Spleen (tissue), 7 donors: Measurements from ENCODE around the gene EIF2AK3.

Experiments
- CTCF ChIP-seq, 11 experiments: fragments of 200-600 bp in 7 of 11; fragments of 450-650 bp in 4 of 11; sonication (generic) in 4 of 11; IDR thresholded peaks in 8 of 11; conservative IDR thresholded peaks in 3 of 11; 1 replicate in 7 of 11; 2 replicates in 4 of 11; pipeline versions ENCODE4 v1.4.0 to v1.8.0; 2016 to 2021; ENCODE audit warnings: antibody characterized with exemption in 11 of 11, inconsistent platforms in 4 of 11, mild to moderate bottlenecking in 1 of 11
- POLR2A ChIP-seq, 3 donors: fragments of 450-650 bp; IDR thresholded peaks; one replicate each; pipeline ENCODE4 v1.5.1; 2017; ENCODE audit warnings: antibody characterized with exemption in 3 of 3, mild to moderate bottlenecking in 1 of 3
- donor health status: DM: no; HTN: no; CAD: no; lungs with moderate emphysema.
- donor health status: DM: no; HTN: no; CAD: no.
- donor health status: DM: no; HTN: no; CAD: no.

- TF ChIP-seq CTCF (IDR thresholded peaks at IDR 0.05 in 8 of 11, conservative IDR thresholded peaks at IDR 0.05 in 3 of 11) (peak; percentile 55 to 79 (median 70)), POLR2A (IDR thresholded peaks at IDR 0.05) (no peak)
Observed at GRCh38 chr2:88590998-88591613, 36.2 kb downstream of the EIF2AK3 start.
